Aorta (tissue), 5 donors: ENCODE results near the gene RETREG1. TPM values are rescaled to one million over a fixed set of nuclear protein-coding genes. Genes with fewer than 3 reads are reported as not detected.

Experiments
- ATAC-seq: fragments of 200-7000 bp; cut with Tn5 transposase; one replicate; pipeline ENCODE4 v1.9.1; 2022; ENCODE audit warnings: moderate library complexity; ENCODE audit not compliant: low FRiP score
- DNase-seq, 2 donors: peaks; one replicate each; pipeline ENCODE4 v3.0.0-alpha.2; 2020
- H3K27ac ChIP-seq, 2 donors: one replicate each; pipeline ENCODE4 v1.5.1; 2013; ENCODE audit warnings: low read length in 2 of 2, mild to moderate bottlenecking in 2 of 2, moderate library complexity in 2 of 2, control low read depth in 1 of 2, inconsistent platforms in 1 of 2, low read depth in 1 of 2
- H3K27me3 ChIP-seq, 2 donors: one replicate each; pipeline ENCODE4 v1.6.1; 2013; ENCODE audit warnings: control low read depth in 1 of 2, low read length in 1 of 2, mild to moderate bottlenecking in 1 of 2, moderate library complexity in 1 of 2; ENCODE audit not compliant: insufficient read depth in 2 of 2, control insufficient read depth in 1 of 2
- H3K36me3 ChIP-seq, 2 donors: one replicate each; pipeline ENCODE4 v1.6.1; 2013; ENCODE audit warnings: control low read depth in 1 of 2, low read length in 1 of 2, mild to moderate bottlenecking in 1 of 2; ENCODE audit not compliant: insufficient read depth in 2 of 2, control insufficient read depth in 1 of 2
- H3K4me1 ChIP-seq, 2 donors: one replicate each; pipeline ENCODE4 v1.6.1; 2013; ENCODE audit warnings: low read length in 2 of 2, control low read depth in 1 of 2, mild to moderate bottlenecking in 1 of 2, moderate library complexity in 1 of 2; ENCODE audit not compliant: insufficient read depth in 2 of 2, control insufficient read depth in 1 of 2
- H3K4me3 ChIP-seq, 2 donors: one replicate each; pipeline ENCODE4 v1.5.1; 2013; ENCODE audit warnings: low read length in 2 of 2, control low read depth in 1 of 2, mild to moderate bottlenecking in 1 of 2
- H3K9me3 ChIP-seq: one replicate; pipeline ENCODE4 v1.6.1; 2013; ENCODE audit warnings: mild to moderate bottlenecking, low read length; ENCODE audit not compliant: control insufficient read depth
- WGBS, 2 donors: extraction: QIAGEN DNeasy Blood & Tissue Kit; methylation state at CpG; one replicate each; pipeline ENCODE4 v1.1.7; 2013; 5-methylcytosine and 5-hydroxymethylcytosine counted together
- intact Hi-C, 2 donors: fragments of 100-400 bp; cut with DNase I; formaldehyde crosslinking; loops; one replicate each; pipeline versions ENCODE4 v1.14.2 to v1.15.0; 2022
- long read RNA-seq, 2 donors: library from polyadenylated mRNA; unstranded; transcript quantifications; one replicate each; pipeline ENCODE4 v2.0.0, GENCODE V29; 2020 to 2021
- polyA plus RNA-seq, 2 donors: library from polyadenylated mRNA; stranded (reverse); fragments of 200-250 nt; gene quantifications; one replicate each; pipeline ENCODE4 v1.2.3, GENCODE V29; 2013
- total RNA-seq, 2 donors: library from RNA; stranded (reverse); fragmentation: NEBNext Ultra II Directional; extraction: Animal tissue kit (Norgen Biotek cat#: 25700); gene quantifications; one replicate each; pipeline ENCODE4 v1.2.1, GENCODE V29; 2021
- donor health status: healthy with polysubstance abuse.
- donor health status: Bipolar disorder and iron deficiency.
- donor health status: DM: no; HTN: no; CAD: no.
- donor health status: DM: no; HTN: no; CAD: no.
- donor health status: DM: yes; HTN: yes; CAD: no.

Gene RETREG1, protein sequence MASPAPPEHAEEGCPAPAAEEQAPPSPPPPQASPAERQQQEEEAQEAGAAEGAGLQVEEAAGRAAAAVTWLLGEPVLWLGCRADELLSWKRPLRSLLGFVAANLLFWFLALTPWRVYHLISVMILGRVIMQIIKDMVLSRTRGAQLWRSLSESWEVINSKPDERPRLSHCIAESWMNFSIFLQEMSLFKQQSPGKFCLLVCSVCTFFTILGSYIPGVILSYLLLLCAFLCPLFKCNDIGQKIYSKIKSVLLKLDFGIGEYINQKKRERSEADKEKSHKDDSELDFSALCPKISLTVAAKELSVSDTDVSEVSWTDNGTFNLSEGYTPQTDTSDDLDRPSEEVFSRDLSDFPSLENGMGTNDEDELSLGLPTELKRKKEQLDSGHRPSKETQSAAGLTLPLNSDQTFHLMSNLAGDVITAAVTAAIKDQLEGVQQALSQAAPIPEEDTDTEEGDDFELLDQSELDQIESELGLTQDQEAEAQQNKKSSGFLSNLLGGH
- total RNA-seq (1 to 10 TPM; 6.5 to 9.7 TPM), polyA plus RNA-seq (1 to 10 TPM in 1 of 2 donors, under 1 TPM in 1; 0.56 to 1.8 TPM)
- long read RNA-seq, donor 1, partial matches to known transcripts: 2 of 8 reads
- long read RNA-seq, donor 1, other reads (novel, unspliced or antisense): 2 of 8 reads
- long read RNA-seq, donor 2, partial matches to known transcripts: 0 of 4 reads
- long read RNA-seq, donor 2, other reads (novel, unspliced or antisense): 1 of 4 reads

GRCh38 chr5:16616536-16617273, at the start of gene RETREG1:
RETREG1 (minus strand) TSS chr5:16616997; CDS start chr5:16616971, 26 bp downstream.
- H3K9me3 ChIP-seq: no peaks in the 10 kb centered on the region
- DNase-seq (peak; percentile 67 to 87), ATAC-seq (peak; percentile 77)
- H3K4me3 ChIP-seq: peak within 1 kb of the TSS; percentile 60 to 67
- intact Hi-C loops: no loop called here
- no peak within 1 kb of the TSS for H3K27ac ChIP-seq
- no peaks in the 10 kb centered on the region for H3K36me3 ChIP-seq
- no peaks in the 10 kb centered on the region for H3K4me1 ChIP-seq
- H3K27me3 ChIP-seq: no peaks in the 10 kb centered on the region
- 1% methylated on average over 44 to 86 of the region's 86 CpGs for WGBS, 2 donors

- no peak for ATAC-seq
- H3K27ac ChIP-seq: no peak overlapping the region
These were observed 49.5 kb upstream of the RETREG1 start for GRCh38 chr5:16666130-16666882.

DNA sequence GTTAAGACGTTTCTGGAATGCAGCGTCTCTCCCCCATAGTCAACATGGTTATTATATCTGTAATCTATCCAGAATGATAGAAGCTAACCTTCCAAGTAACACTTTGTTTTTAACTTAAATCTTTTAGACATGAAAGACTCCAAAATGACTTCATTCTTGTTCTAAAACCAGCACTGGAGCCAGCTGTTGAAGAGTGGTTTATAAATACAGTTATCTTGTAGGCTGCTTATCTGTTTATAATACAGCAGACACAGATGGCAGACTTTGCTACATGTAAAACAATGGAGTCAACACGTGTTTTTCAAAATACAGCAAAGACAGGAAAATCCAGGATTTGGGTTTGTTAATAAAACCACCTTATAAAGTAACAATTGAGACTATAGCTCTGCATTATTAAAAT, 48.8 kb upstream of the RETREG1 start:
- intact Hi-C loops: loop anchor here in 1 of 2 donors (5.0 kb wide), 1 partner anchor 178 kb away; no protein-coding TSS in a partner anchor
- DNase-seq (no peak), ATAC-seq (no peak)
- no peaks in the 10 kb centered on the region for H3K27me3 ChIP-seq
- no peaks in the 10 kb centered on the region for H3K9me3 ChIP-seq
- no peak overlapping the region for H3K27ac ChIP-seq
- H3K4me1 ChIP-seq: no peaks in the 10 kb centered on the region
- no peak overlapping the region for H3K4me3 ChIP-seq
- no peaks in the 10 kb centered on the region for H3K36me3 ChIP-seq
- WGBS, 2 donors: 35 to 40% methylated on average over 3 of the region's 3 CpGs

More at GRCh38 chr5:16666130-16666882, 49.5 kb upstream of the RETREG1 start:
- Histone ChIP-seq H3K9me3 (no peaks in the 10 kb centered on the region), H3K36me3 (no peaks in the 10 kb centered on the region), H3K4me3 (no peak overlapping the region), H3K27me3 (no peaks in the 10 kb centered on the region), H3K4me1 (no peaks in the 10 kb centered on the region)
- intact Hi-C loops: loop anchor here in 1 of 2 donors (5.0 kb wide), 1 partner anchor 179 kb away; no protein-coding TSS in a partner anchor
- 77 to 81% methylated on average over 19 of the region's 19 CpGs for WGBS, 2 donors
- DNase-seq: peak in 1 of 2 donors; percentile 64

DNA sequence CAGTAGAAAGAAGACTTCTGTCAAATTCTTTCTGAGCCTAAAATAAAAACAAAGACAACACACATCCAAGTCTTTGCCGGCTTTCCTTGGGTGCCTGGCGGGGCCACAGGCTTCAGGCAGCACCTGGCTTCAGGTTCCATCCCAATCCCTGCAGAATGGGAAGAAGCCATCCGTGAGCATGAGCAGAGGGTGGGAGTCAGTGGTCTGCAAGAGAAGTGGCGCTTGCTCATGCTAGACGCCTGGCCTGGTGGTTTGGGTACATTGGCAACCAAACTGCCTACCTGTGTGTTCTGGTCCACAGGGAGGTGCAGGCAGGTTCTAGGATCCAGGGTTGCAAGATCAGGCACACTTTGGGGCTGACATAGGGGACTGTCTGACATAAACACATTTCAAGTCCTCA, 47.6 kb upstream of the RETREG1 start:
- Histone ChIP-seq H3K9me3 (no peaks in the 10 kb centered on the region), H3K4me3 (no peak overlapping the region), H3K27me3 (no peaks in the 10 kb centered on the region), H3K4me1 (no peaks in the 10 kb centered on the region), H3K36me3 (no peaks in the 10 kb centered on the region), H3K27ac (no peak overlapping the region)
- ATAC-seq (no peak), DNase-seq (no peak)
- intact Hi-C loops: no loop called here
- WGBS, 2 donors: 87 to 89% methylated on average over 5 of the region's 5 CpGs

DNA sequence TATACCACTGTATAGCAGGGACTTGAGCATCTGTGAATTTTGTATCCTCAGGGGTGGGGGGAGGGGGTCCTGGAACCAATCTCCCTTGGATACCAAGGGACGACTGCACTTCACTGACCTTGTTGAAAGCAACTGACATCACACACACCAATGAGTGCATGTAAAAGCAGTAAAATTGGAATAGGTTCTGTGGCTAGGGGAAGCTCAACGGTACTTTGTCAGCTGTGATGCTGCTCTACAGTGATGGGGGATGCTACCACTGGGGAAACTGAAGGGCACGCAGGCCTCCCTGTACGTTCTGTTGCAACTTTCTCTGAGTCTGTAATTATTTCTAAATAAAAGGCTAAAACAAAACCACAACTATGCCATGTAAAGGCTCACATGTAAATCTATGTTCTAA, 47.0 kb upstream of the RETREG1 start:
- intact Hi-C loops: no loop called here
- DNase-seq: no peak

DNA sequence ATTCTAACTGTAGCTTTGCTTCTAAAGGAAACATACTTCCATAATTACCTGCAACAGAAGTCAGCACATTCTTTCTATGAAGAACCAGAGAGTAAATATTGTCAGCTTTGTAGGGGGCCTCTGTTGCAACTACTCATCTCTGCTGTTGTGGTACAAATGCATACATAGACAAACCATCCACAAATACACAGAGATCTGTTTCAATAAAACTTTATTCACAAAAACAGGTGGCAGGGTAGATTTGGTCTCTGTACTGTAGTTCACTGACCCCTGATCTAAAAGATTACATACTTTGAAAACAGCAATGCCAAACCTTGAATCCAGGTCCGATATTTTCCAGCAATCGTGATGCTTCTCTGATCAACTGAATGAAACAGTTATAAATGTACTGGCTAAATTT, 44.9 kb upstream of the RETREG1 start:
- DNase-seq (no peak), ATAC-seq (no peak)
- intact Hi-C loops: no loop called here
- Histone ChIP-seq H3K36me3 (no peaks in the 10 kb centered on the region), H3K27me3 (no peaks in the 10 kb centered on the region), H3K27ac (no peak overlapping the region), H3K9me3 (no peaks in the 10 kb centered on the region), H3K4me1 (no peaks in the 10 kb centered on the region), H3K4me3 (no peak overlapping the region)
- 88 to 90% methylated on average over 2 of the region's 2 CpGs for WGBS, 2 donors

More for the DNA sequence above, 47.0 kb upstream of the RETREG1 start:
- WGBS, 2 donors: 60 to 68% methylated on average over 4 of the region's 4 CpGs
- Histone ChIP-seq H3K4me1 (no peaks in the 10 kb centered on the region), H3K9me3 (no peaks in the 10 kb centered on the region), H3K27me3 (no peaks in the 10 kb centered on the region), H3K36me3 (no peaks in the 10 kb centered on the region), H3K27ac (no peak overlapping the region), H3K4me3 (no peak overlapping the region)
- no peak for ATAC-seq

DNA sequence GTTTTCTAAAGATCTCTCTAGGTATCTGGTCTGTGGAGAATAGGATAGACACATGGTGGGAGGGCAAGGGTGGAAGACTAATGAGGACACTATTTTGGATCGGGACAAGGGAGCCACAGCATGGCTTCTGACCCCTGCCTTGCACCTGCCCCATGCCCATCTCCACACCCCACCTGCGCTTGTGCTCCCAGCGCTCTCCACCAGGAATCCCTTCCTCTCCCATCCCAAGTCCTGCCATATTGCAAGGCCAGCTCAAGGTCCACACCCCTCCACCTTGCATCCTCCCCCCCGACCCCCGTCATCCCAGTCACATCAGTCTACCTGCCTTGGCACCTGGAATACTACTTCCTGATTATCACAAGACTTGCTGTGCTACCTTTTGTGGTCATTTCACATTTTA, 44.2 kb upstream of the RETREG1 start:
- Histone ChIP-seq H3K36me3 (no peaks in the 10 kb centered on the region), H3K27me3 (no peaks in the 10 kb centered on the region), H3K27ac (no peak overlapping the region), H3K9me3 (no peaks in the 10 kb centered on the region), H3K4me1 (no peaks in the 10 kb centered on the region), H3K4me3 (no peak overlapping the region)
- intact Hi-C loops: no loop called here
- no peak for DNase-seq
- WGBS, 2 donors: 79 to 95% methylated on average over 5 of the region's 5 CpGs
- no peak for ATAC-seq

GRCh38 chr5:16659536-16659935, 42.7 kb upstream of the RETREG1 start:
- WGBS, 2 donors: 28 to 32% methylated on average over 1 of the region's 1 CpG
- Histone ChIP-seq H3K9me3 (no peaks in the 10 kb centered on the region), H3K36me3 (no peaks in the 10 kb centered on the region), H3K27ac (no peak overlapping the region), H3K4me1 (no peaks in the 10 kb centered on the region), H3K27me3 (no peaks in the 10 kb centered on the region), H3K4me3 (no peak overlapping the region)
- ATAC-seq (no peak), DNase-seq (no peak)
- intact Hi-C loops: no loop called here
